Right lobe of liver (tissue), 4 donors: ENCODE data around the gene CDK12.

ENCODE experiments used
- CTCF ChIP-seq, 4 donors: fragments of 200-600 bp in 3 of 4; fragments of 450-650 bp in 1 of 4; IDR thresholded peaks; one replicate each; pipeline versions ENCODE4 v1.5.1 to v1.8.0; 2016 to 2022; ENCODE audit warnings: antibody characterized with exemption in 4 of 4, mild to moderate bottlenecking in 2 of 4
- POLR2A ChIP-seq: fragments of 450-650 bp; IDR thresholded peaks from one replicate; pipeline ENCODE4 v1.6.1; 2017; ENCODE audit warnings: antibody characterized with exemption, mild to moderate bottlenecking
- donor health status: DM: no; HTN: no; CAD: no.
- donor health status: DM: no; HTN: no; CAD: no.
- donor health status: DM: no; HTN: yes; CAD: no.

- TF ChIP-seq CTCF (IDR thresholded peaks at IDR 0.05): no peak
- no peak for TF ChIP-seq POLR2A
Measured at GRCh38 chr17:39543664-39544063, 82.4 kb downstream of the CDK12 start.
